ENCODE data around the gene TNFSF18.

DNA sequence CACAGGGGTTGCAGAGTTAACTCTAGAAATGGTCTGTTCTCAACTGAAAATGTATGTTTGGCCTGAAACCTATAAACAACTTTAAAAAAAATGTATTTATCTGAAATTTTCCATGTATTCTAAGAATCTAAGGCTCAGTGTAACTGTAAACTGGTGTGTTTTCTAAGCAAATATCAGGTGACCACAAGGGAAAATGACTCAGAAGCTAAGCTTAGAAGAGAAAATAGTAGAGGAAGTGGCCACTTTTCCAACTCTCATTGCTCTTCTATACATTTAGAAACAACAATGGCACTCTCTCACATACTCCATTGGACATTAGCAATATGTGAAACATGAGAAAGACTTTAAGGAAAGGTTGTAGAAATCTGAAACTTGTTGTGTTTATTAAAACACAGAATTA lies 7.5 kb downstream of the TNFSF18 start:
- TF ChIP-seq REST (IDR thresholded peaks at IDR 0.05) (no peak), TAF1 (conservative IDR thresholded peaks at IDR 0.05) (no peak), NR2F2 (IDR thresholded peaks at IDR 0.05) (no peak), MAX (IDR thresholded peaks at IDR 0.05) (no peak), EGR1 (IDR thresholded peaks at IDR 0.05; ENCODE audit: low read depth in 2 of 2) (no peak), FOXA2 (IDR thresholded peaks at IDR 0.05) (no peak), GABPA (IDR thresholded peaks at IDR 0.05 in 1 of 2, conservative IDR thresholded peaks at IDR 0.05 in 1 of 2) (no peak), JUND (IDR thresholded peaks at IDR 0.05) (no peak), RAD21 (IDR thresholded peaks at IDR 0.05) (no peak), ZBTB33 (IDR thresholded peaks at IDR 0.05) (no peak), SP1 (IDR thresholded peaks at IDR 0.05) (no peak)
- TF ChIP-seq, protein P1, sequence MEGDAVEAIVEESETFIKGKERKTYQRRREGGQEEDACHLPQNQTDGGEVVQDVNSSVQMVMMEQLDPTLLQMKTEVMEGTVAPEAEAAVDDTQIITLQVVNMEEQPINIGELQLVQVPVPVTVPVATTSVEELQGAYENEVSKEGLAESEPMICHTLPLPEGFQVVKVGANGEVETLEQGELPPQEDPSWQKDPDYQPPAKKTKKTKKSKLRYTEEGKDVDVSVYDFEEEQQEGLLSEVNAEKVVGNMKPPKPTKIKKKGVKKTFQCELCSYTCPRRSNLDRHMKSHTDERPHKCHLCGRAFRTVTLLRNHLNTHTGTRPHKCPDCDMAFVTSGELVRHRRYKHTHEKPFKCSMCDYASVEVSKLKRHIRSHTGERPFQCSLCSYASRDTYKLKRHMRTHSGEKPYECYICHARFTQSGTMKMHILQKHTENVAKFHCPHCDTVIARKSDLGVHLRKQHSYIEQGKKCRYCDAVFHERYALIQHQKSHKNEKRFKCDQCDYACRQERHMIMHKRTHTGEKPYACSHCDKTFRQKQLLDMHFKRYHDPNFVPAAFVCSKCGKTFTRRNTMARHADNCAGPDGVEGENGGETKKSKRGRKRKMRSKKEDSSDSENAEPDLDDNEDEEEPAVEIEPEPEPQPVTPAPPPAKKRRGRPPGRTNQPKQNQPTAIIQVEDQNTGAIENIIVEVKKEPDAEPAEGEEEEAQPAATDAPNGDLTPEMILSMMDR (IDR thresholded peaks at IDR 0.05; ENCODE audit: low read depth, low read length, missing input control) = no peak
- TF ChIP-seq, protein P2, sequence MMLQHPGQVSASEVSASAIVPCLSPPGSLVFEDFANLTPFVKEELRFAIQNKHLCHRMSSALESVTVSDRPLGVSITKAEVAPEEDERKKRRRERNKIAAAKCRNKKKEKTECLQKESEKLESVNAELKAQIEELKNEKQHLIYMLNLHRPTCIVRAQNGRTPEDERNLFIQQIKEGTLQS (IDR thresholded peaks at IDR 0.05) = no peak
